ENCODE results near the gene AP3B1. TPM values are rescaled to one million over a fixed set of nuclear protein-coding genes. Genes with fewer than 3 reads are reported as not detected.
A peak's percentile ranks its signal among the peaks of the same experiment; 100 is the strongest.

The AP3B1 gene
- total RNA-seq, 1 donor from 2014 or later, result 46.6 TPM

- H3K27me3 Mint-ChIP-seq (ENCODE audit: low read depth), result peaks cover 14% of the 10 kb centered on the region
These were observed 288.0 kb downstream of the AP3B1 start for GRCh38 chr5:78006449-78006848.

GRCh38 chr5:78005021-78005785 lies 289.3 kb downstream of the AP3B1 start:
- Mint-ChIP-seq H3K9me3 (no peaks in the 10 kb centered on the region), H3K4me1 (peaks cover 48% of the 10 kb centered on the region), H3K27ac (ENCODE audit: unreplicated experiment) (peak overlapping the region; percentile 7), H3K27me3 (ENCODE audit: low read depth) (peaks cover 14% of the 10 kb centered on the region), H3K4me3 (no peak overlapping the region), H3K36me3 (ENCODE audit: low read depth) (peaks cover 2% of the 10 kb centered on the region)
- DNase-seq (ENCODE audit: low read depth, low spot score), result no peak
- no peak for TF ChIP-seq CTCF (conservative IDR thresholded peaks at IDR 0.05)

More at GRCh38 chr5:78006449-78006848, 288.0 kb downstream of the AP3B1 start:
- Mint-ChIP-seq H3K9me3 (no peaks in the 10 kb centered on the region), H3K27ac (ENCODE audit: unreplicated experiment) (no peak overlapping the region), H3K4me1 (peaks cover 48% of the 10 kb centered on the region), H3K4me3 (no peak overlapping the region), H3K36me3 (ENCODE audit: low read depth) (no peaks in the 10 kb centered on the region)
- TF ChIP-seq CTCF (conservative IDR thresholded peaks at IDR 0.05), result no peak
- DNase-seq (ENCODE audit: low read depth, low spot score), result no peak

GRCh38 chr5:78004559-78004958 lies 289.9 kb downstream of the AP3B1 start:
- Mint-ChIP-seq H3K27me3 (ENCODE audit: low read depth) (peaks cover 14% of the 10 kb centered on the region), H3K27ac (ENCODE audit: unreplicated experiment) (no peak overlapping the region)
- no peak for TF ChIP-seq CTCF (conservative IDR thresholded peaks at IDR 0.05)

GRCh38 chr5:78003919-78004318 lies 290.6 kb downstream of the AP3B1 start:
- TF ChIP-seq CTCF (conservative IDR thresholded peaks at IDR 0.05), result no peak
- peaks cover 53% of the 10 kb centered on the region for H3K4me1 Mint-ChIP-seq
- no peaks in the 10 kb centered on the region for H3K9me3 Mint-ChIP-seq
- H3K4me3 Mint-ChIP-seq, result peak overlapping the region; percentile 65
- H3K27ac Mint-ChIP-seq (ENCODE audit: unreplicated experiment), result peak overlapping the region; percentile 29
- H3K27me3 Mint-ChIP-seq (ENCODE audit: low read depth), result peaks cover 14% of the 10 kb centered on the region
- H3K36me3 Mint-ChIP-seq (ENCODE audit: low read depth), result peaks cover 6% of the 10 kb centered on the region
- peak; percentile 45 for DNase-seq (ENCODE audit: low read depth, low spot score)

More at GRCh38 chr5:78004559-78004958, 289.9 kb downstream of the AP3B1 start:
- peaks cover 3% of the 10 kb centered on the region for H3K36me3 Mint-ChIP-seq (ENCODE audit: low read depth)
- H3K9me3 Mint-ChIP-seq, result no peaks in the 10 kb centered on the region
- no peak overlapping the region for H3K4me3 Mint-ChIP-seq
- H3K4me1 Mint-ChIP-seq, result peaks cover 48% of the 10 kb centered on the region
- DNase-seq (ENCODE audit: low read depth, low spot score), result no peak

- peaks cover 7% of the 10 kb centered on the region for H3K36me3 Mint-ChIP-seq (ENCODE audit: low read depth)
These were observed 291.0 kb downstream of the AP3B1 start for GRCh38 chr5:78003450-78003849.

More at GRCh38 chr5:78003450-78003849, 291.0 kb downstream of the AP3B1 start:
- no peaks in the 10 kb centered on the region for H3K9me3 Mint-ChIP-seq
- H3K27me3 Mint-ChIP-seq (ENCODE audit: low read depth), result peaks cover 14% of the 10 kb centered on the region
- no peak for DNase-seq (ENCODE audit: low read depth, low spot score)
- peak overlapping the region; percentile 29 for H3K27ac Mint-ChIP-seq (ENCODE audit: unreplicated experiment)
- H3K4me3 Mint-ChIP-seq, result peak overlapping the region; percentile 65
- TF ChIP-seq CTCF (conservative IDR thresholded peaks at IDR 0.05), result no peak
- H3K4me1 Mint-ChIP-seq, result peaks cover 52% of the 10 kb centered on the region

Measured in neural crest cell (in vitro differentiated cells).